Thoracic aorta (tissue), 2 donors: ENCODE data around the gene P2RX7. TPM values are rescaled to one million over a fixed set of nuclear protein-coding genes. Genes with fewer than 3 reads are reported as not detected.
A peak's percentile ranks its signal among the peaks of the same experiment; 100 is the strongest.

ENCODE experiments used
- ATAC-seq: fragments of 150-250 bp; one replicate; pipeline ENCODE4 v1.8.0; 2017; ENCODE audit warnings: low read depth; ENCODE audit not compliant: insufficient number of reproducible peaks, low FRiP score
- DNase-seq: peaks from one replicate; pipeline ENCODE4 v3.0.0-alpha.2; 2020; ENCODE audit warnings: low spot score
- H3K27ac ChIP-seq, 2 donors: fragments of 200-600 bp; sonication (generic); 1 replicate in 1 of 2; 2 replicates in 1 of 2; pipeline ENCODE4 v1.5.1; 2016; ENCODE audit warnings: mild to moderate bottlenecking in 2 of 2, moderate library complexity in 2 of 2
- H3K27me3 ChIP-seq: fragments of 200-600 bp; sonication (generic); replicated peaks from 2 replicates; pipeline ENCODE4 v1.6.0; 2016; ENCODE audit warnings: mild to moderate bottlenecking; ENCODE audit not compliant: insufficient read depth
- H3K36me3 ChIP-seq: fragments of 200-600 bp; sonication (generic); one replicate; pipeline ENCODE4 v1.5.1; 2016
- H3K4me1 ChIP-seq, 2 donors: fragments of 200-600 bp; sonication (generic); 1 replicate in 1 of 2; 2 replicates in 1 of 2; pipeline versions ENCODE4 v1.5.1 to v1.6.0; 2016; ENCODE audit warnings: low read depth in 2 of 2, mild to moderate bottlenecking in 1 of 2; ENCODE audit not compliant: control insufficient read depth in 1 of 2
- H3K4me3 ChIP-seq: fragments of 200-600 bp; sonication (generic); 2 replicates; pipeline ENCODE4 v1.5.1; 2016; ENCODE audit warnings: mild to moderate bottlenecking
- H3K9me3 ChIP-seq: fragments of 200-600 bp; sonication (generic); 2 replicates; pipeline ENCODE4 v1.5.1; 2016
- total RNA-seq, 2 donors: library from RNA; depleted of rRNA; stranded (reverse); fragments of >200 nt; gene quantifications; one replicate each; pipeline versions ENCODE4 v1.1.0 to v1.2.3, GENCODE V29; 2016
- TF ChIP-seq, protein P1 (sequence below): fragments of 200-600 bp; sonication (generic); IDR thresholded peaks from one replicate; pipeline ENCODE4 v1.5.1; 2019; ENCODE audit warnings: antibody characterized with exemption

Gene P2RX7
- total RNA-seq, 2 donors from 2014 or later, result 3.2 to 4.0 TPM

DNA sequence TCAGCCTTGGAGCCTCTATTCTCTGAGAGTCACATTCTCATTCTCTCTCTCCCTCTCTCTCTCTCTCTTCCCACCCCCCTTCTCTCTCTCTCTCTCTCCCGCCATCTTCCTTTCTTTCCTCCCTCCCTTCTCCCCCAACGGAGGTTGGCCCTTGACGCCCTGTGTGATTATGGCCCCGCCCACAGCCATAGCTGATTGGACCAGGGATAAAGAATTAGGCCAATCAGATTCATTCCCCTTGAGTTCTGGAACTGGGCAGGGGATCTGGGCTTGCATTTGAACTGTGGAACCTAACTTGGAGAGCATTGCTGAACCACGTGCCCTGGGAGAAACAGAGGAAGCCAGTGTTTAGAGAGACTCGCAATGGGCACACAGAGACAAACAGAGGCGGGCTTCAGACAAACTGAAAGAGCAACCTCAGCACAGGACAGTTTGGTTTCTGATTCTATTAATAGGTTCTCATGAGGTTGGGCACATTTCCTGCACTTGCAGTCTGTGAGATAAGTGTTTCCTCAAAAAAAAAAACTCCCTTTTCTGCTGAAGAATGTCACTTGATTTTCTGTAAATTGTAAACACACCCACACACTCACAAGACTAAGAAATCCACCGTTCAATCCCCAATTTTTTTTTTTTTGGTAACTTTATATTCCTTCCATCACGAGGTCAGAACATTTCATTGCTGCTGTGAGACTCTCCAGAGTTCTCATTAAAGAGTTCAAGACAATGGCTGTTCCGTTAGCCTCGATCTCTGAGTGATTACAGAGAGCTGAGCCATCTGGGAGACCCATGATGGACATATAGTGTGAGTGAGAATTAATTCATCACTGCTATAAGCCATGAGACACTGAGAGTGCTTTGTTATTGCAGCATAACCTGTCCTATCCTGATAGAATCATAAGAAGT, 3.5 kb upstream of the P2RX7 start:
- H3K27me3 ChIP-seq, result no peaks in the 10 kb centered on the region
- TF ChIP-seq, protein P1, sequence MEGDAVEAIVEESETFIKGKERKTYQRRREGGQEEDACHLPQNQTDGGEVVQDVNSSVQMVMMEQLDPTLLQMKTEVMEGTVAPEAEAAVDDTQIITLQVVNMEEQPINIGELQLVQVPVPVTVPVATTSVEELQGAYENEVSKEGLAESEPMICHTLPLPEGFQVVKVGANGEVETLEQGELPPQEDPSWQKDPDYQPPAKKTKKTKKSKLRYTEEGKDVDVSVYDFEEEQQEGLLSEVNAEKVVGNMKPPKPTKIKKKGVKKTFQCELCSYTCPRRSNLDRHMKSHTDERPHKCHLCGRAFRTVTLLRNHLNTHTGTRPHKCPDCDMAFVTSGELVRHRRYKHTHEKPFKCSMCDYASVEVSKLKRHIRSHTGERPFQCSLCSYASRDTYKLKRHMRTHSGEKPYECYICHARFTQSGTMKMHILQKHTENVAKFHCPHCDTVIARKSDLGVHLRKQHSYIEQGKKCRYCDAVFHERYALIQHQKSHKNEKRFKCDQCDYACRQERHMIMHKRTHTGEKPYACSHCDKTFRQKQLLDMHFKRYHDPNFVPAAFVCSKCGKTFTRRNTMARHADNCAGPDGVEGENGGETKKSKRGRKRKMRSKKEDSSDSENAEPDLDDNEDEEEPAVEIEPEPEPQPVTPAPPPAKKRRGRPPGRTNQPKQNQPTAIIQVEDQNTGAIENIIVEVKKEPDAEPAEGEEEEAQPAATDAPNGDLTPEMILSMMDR, result no peak
- H3K9me3 ChIP-seq, result no peaks in the 10 kb centered on the region
- no peaks in the 10 kb centered on the region for H3K36me3 ChIP-seq
- H3K27ac ChIP-seq, result peak overlapping the region in 1 of 2 donors; percentile 41
- peak overlapping the region; percentile 61 for H3K4me3 ChIP-seq
- H3K4me1 ChIP-seq, result peaks cover 0 to 6% of the 10 kb centered on the region in 2 donors
- peak; percentile 63 for ATAC-seq
- DNase-seq, result peak; percentile 36

DNA sequence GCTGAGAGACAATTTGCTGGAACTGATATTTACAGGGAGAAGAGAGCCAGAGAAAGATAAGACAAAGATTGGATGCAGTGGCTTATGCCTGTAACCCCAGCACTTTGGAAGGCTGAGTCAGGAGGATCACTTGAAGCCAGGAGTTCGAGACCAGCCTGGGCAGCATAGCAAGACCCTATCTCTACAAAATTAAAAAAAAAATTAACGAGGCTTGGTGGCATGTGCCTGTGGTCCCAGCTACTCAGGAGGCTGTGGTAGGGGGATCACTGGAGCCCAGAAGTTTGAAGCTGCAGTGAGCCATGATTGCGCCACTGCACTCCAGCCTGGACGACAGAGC, 2.9 kb upstream of the P2RX7 start:
- no peaks in the 10 kb centered on the region for H3K27me3 ChIP-seq
- no peaks in the 10 kb centered on the region for H3K9me3 ChIP-seq

DNA sequence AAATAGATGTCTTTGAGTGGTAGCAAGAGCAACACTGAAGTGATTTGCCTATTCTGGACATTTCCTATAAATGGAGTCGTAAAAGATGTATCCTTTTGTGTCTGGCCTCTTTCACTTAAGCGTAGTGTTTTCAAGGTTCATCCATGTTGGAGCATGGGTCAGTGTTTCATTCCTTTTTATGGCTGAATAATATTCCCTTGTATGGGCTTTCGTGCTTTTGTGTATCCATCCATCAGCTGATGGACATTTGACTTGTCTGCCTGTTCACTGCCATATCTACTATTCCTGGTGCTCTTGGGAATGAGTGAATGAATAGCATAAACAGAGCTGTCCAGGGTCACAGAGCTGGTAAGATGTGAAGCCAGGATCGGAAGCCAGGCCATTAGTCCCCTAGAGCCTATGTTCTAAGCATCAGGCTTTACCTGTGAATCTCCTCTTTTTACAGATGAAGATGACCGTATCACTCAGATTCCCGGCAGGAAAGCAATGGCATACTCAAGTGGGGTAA, 1.8 kb upstream of the P2RX7 start:
- TF ChIP-seq, protein P1, result no peak
- H3K27ac ChIP-seq, result no peak overlapping the region
- H3K4me1 ChIP-seq, result peaks cover 0 to 6% of the 10 kb centered on the region in 2 donors

More for the DNA sequence above, 2.9 kb upstream of the P2RX7 start:
- Histone ChIP-seq H3K36me3 (no peaks in the 10 kb centered on the region), H3K27ac (peak overlapping the region in 1 of 2 donors; percentile 41), H3K4me1 (peaks cover 0 to 6% of the 10 kb centered on the region in 2 donors), H3K4me3 (peak overlapping the region; percentile 61)
- TF ChIP-seq, protein P1, result no peak
- no peak for ATAC-seq
- no peak for DNase-seq

DNA sequence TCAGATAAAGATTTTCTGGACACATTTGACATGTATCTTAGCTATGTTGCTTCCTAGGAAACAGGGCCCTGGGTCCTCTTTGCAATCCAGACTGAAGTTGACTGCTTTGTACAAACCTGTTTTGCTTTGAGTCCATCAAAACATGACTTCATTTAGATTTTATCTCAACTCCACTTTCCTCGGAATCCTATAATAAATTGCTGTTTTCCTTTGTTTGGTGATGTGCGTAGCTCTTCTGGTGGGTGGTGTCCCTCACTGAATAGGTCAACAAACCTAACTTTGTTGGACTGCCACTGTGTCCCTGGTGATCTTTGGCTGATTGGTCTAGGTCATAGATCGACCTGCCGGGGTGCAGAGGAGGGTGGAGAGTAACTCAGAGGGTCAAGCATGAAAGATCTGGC, 735 bp upstream of the P2RX7 start:
- Histone ChIP-seq H3K4me3 (no peak overlapping the region), H3K36me3 (no peaks in the 10 kb centered on the region), H3K4me1 (peaks cover 0 to 6% of the 10 kb centered on the region in 2 donors), H3K27me3 (no peaks in the 10 kb centered on the region), H3K9me3 (no peaks in the 10 kb centered on the region), H3K27ac (no peak overlapping the region)
- no peak for DNase-seq
- TF ChIP-seq, protein P1, result no peak
- no peak for ATAC-seq

More for the DNA sequence above, 1.8 kb upstream of the P2RX7 start:
- Histone ChIP-seq H3K4me3 (no peak overlapping the region), H3K27me3 (no peaks in the 10 kb centered on the region), H3K9me3 (no peaks in the 10 kb centered on the region), H3K36me3 (no peaks in the 10 kb centered on the region)
- no peak for DNase-seq
- no peak for ATAC-seq

DNA sequence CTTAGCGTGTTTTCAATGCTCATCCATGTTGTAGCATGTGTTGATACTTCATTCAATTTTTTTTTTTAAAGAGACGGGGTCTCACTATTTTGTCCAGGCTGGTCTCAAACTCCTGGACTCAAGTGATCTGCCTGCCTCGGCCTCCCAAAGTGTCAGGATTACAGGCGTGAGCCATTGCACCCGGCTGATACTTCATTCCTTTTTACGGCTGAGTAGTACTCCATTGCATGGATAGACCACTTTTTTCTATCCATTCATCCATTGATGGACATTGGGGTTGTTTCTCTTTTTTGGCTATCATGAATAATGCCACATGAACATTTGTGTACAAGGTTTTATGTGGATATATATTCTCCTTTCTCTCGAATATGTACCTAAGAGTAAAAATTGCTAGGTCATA, 1.2 kb downstream of the P2RX7 start:
- ATAC-seq (no peak), DNase-seq (no peak)
- Histone ChIP-seq H3K27ac (no peak overlapping the region), H3K36me3 (no peaks in the 10 kb centered on the region), H3K27me3 (no peaks in the 10 kb centered on the region), H3K4me3 (peak overlapping the region; percentile 81), H3K4me1 (peaks cover 0 to 6% of the 10 kb centered on the region in 2 donors), H3K9me3 (no peaks in the 10 kb centered on the region)
- TF ChIP-seq, protein P1, result no peak
